Fibroblast of skin of right quadriceps (primary cell): ENCODE measurements around the gene DEFB131A.
"Not testable (repeated sequence)": the region's sequence is repeated elsewhere in the genome, so short reads cannot be mapped to it uniquely, and the experiment has no call there.

Experiments used
- DNase-seq: peaks from one replicate; pipeline ENCODE4 v3.0.0-alpha.2; 2013

Gene DEFB131A

DNA sequence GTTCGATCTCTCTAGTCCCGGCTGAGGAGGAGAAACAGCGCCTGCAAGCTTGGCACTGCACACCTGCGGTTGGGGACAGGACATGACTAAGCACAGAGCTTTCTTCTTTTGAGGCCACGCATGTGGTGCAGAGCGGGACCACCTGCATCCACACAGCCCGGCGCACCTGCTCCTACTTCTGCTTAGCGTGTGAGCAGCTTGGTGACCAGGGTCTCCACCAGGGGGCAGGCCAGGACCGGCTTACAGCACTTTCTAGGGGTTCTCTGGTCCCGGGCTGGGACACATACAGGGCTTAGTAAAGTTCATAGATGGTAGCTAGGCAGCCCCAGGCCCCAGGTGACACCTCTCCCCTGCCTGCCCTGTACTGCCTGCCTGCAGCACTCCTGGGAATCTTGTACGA lies 51.2 kb downstream of the DEFB131A start:
- not testable (repeated sequence) for DNase-seq

DNA sequence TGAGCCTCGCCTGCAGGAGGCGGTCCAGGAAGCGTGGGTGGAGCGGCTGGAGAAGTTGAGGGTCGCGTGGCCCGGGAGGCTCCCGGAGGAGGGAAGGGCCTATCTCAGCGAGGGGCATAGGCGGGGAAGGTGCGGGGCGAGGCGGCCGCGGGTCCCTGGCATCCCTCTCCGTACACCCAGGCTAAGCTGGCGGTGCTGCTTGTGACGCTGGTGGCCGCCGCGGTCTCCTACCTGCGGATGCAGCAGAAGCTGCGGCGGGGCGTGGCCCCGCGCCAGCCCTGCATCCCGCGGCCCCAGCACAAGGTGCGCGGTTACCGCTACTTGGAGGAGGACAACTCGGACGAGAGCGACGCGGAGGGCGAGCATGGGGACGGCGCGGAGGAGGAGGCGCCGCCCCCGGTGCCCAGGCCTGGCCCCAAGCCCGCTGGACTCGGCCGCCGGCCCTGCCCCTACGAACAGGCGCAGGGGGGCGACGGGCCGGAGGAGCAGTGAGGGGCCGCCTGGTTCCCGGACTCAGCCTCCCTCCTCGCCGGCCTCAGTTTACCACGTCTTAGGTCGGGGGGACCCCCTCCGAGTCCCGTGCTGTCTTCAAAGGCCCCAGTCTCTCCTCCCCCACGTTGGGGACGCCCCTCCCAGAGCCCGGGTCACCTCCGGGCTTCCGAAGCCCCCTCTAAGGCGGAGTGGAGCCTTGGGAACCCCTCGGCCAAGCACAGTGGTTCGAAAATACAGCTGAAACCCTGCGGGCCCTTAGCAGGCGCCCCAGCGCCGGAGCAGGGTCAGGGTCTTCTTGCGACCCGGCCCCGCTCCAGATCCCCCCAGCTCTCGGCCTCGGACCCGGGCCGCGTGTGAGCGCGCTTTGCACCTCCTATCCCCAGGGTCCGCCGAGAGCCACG lies 53.6 kb downstream of the DEFB131A start:
- DNase-seq = not testable (repeated sequence)

DNA sequence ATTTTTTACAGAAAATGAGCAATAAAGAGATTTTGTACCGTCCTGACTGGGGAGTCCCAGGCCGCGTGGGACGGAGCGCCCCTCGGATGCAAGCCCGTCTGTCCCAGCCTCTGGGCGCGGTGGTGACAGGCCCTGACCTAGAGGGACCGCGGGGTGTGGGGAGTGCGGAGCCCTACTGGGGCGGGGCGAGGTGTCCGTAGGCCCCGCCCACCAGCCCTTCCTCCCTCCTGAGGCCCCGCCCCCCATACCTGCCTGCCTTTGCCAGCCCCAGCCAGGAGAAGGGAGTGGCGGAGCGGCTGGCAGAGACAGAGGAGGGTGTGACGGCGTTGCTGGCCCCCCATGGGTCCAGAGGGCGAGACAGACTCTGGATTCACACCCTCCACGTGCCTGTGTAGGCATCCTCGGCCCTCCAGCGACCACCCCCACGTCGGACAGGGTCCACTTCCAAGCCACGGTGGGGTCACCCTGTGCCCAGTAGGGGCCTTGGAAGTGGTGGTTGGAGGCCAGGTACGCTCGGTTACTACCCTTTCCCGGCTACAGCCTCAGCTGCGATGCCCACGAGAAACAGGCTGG lies 54.3 kb downstream of the DEFB131A start:
- not testable (repeated sequence) for DNase-seq

DNA sequence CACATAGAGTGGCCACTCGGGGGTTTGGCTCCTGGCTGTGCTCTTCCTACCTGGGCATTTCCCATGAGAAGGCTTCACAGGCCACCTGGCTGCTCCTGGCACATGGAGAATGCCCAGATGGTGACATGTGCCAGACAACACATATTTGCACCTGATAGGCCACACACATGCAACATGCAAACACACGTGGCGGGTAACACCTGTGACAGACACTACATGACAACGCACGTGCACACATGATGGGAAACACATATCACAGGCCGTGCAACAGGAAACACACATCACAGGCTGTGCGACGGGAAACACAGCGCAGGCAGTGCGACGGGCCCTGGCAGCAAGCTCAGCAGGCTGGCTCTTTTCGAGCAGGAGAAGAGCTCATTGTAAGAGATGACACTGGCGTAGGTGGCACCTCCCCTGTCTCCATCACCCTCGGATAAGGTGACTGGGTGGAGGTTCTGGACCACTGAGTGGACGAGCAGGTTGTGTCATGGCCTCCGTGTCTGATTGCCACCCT lies 55.8 kb downstream of the DEFB131A start:
- not testable (repeated sequence) for DNase-seq
